Liver (tissue), 9 donors: Measurements from ENCODE around the gene SDR9C7. TPM values are rescaled to one million over a fixed set of nuclear protein-coding genes. Genes with fewer than 3 reads are reported as not detected.
"Not testable (repeated sequence)": the region's sequence is repeated elsewhere in the genome, so short reads cannot be mapped to it uniquely, and the experiment has no call there.

Experiments used
- DNase-seq: peaks from one replicate; pipeline ENCODE4 v3.0.0-alpha.2; 2017; ENCODE audit warnings: low spot score
- H3K27ac ChIP-seq, 2 donors: one replicate each; pipeline ENCODE4 v1.7.0; 2013; ENCODE audit warnings: inconsistent platforms in 2 of 2, low read length in 2 of 2, control low read depth in 1 of 2, low read depth in 1 of 2, mild to moderate bottlenecking in 1 of 2
- H3K27me3 ChIP-seq, 4 donors: one replicate each; pipeline versions ENCODE4 v1.6.1 to v1.7.0; 2013; ENCODE audit warnings: low read length in 3 of 4, inconsistent platforms in 1 of 4, mild to moderate bottlenecking in 1 of 4, moderate library complexity in 1 of 4; ENCODE audit not compliant: control insufficient read depth in 4 of 4, insufficient read depth in 4 of 4
- H3K36me3 ChIP-seq, 4 donors: one replicate each; pipeline versions ENCODE4 v1.6.1 to v1.7.0; 2013; ENCODE audit warnings: low read length in 3 of 4, mild to moderate bottlenecking in 3 of 4, low read depth in 1 of 4, moderate library complexity in 1 of 4; ENCODE audit not compliant: control insufficient read depth in 4 of 4, insufficient read depth in 3 of 4
- H3K4me1 ChIP-seq, 4 donors: one replicate each; pipeline versions ENCODE4 v1.6.1 to v1.7.0; 2013; ENCODE audit warnings: low read length in 3 of 4, mild to moderate bottlenecking in 3 of 4, moderate library complexity in 1 of 4; ENCODE audit not compliant: control insufficient read depth in 4 of 4, insufficient read depth in 4 of 4
- H3K4me3 ChIP-seq, 3 donors: one replicate each; pipeline versions ENCODE4 v1.6.1 to v1.7.0; 2013; ENCODE audit warnings: low read length in 3 of 3, control low read depth in 1 of 3, low read depth in 1 of 3, mild to moderate bottlenecking in 1 of 3
- H3K9ac ChIP-seq, 2 donors: one replicate each; pipeline ENCODE4 v1.7.0; 2013; ENCODE audit warnings: low read length in 2 of 2, mild to moderate bottlenecking in 2 of 2, moderate library complexity in 2 of 2, control low read depth in 1 of 2, low read depth in 1 of 2
- H3K9me3 ChIP-seq, 4 donors: one replicate each; pipeline versions ENCODE4 v1.6.1 to v1.7.0; 2013; ENCODE audit warnings: low read length in 3 of 4; ENCODE audit not compliant: control insufficient read depth in 4 of 4
- EGR1 ChIP-seq, 2 donors: IDR thresholded peaks; 2 replicates each; pipeline ENCODE4 v1.6.1; 2016 to 2018; ENCODE audit warnings: antibody characterized with exemption in 2 of 2, low read depth in 2 of 2
- FOXA1 ChIP-seq: IDR thresholded peaks from 2 replicates; pipeline ENCODE4 v1.6.1; 2016; ENCODE audit warnings: antibody characterized with exemption
- FOXA2 ChIP-seq: IDR thresholded peaks from 2 replicates; pipeline ENCODE4 v1.6.1; 2016; ENCODE audit warnings: antibody characterized with exemption
- GABPA ChIP-seq, 2 donors: IDR thresholded peaks in 1 of 2; conservative IDR thresholded peaks in 1 of 2; 2 replicates each; pipeline ENCODE4 v1.6.1; 2016; ENCODE audit warnings: antibody characterized with exemption in 2 of 2, mild to moderate bottlenecking in 1 of 2, moderate library complexity in 1 of 2
- HNF4A ChIP-seq, 2 donors: conservative IDR thresholded peaks; 2 replicates each; pipeline ENCODE4 v1.6.1; 2016; ENCODE audit warnings: antibody characterized with exemption in 2 of 2, mild to moderate bottlenecking in 2 of 2
- HNF4G ChIP-seq: IDR thresholded peaks from 2 replicates; pipeline ENCODE4 v1.6.1; 2016; ENCODE audit warnings: antibody characterized with exemption
- JUND ChIP-seq, 2 donors: IDR thresholded peaks; 2 replicates each; pipeline ENCODE4 v1.6.1; 2016; ENCODE audit warnings: antibody characterized with exemption in 2 of 2
- MAX ChIP-seq: IDR thresholded peaks from 2 replicates; pipeline ENCODE4 v1.6.1; 2016; ENCODE audit warnings: antibody characterized with exemption
- NR2F2 ChIP-seq: IDR thresholded peaks from 2 replicates; pipeline ENCODE4 v1.6.1; 2016; ENCODE audit warnings: antibody characterized with exemption
- RAD21 ChIP-seq, 2 donors: IDR thresholded peaks; 2 replicates each; pipeline ENCODE4 v1.6.1; 2016; ENCODE audit warnings: antibody characterized with exemption in 2 of 2, mild to moderate bottlenecking in 2 of 2
- REST ChIP-seq: IDR thresholded peaks from 2 replicates; pipeline ENCODE4 v1.6.1; 2016; ENCODE audit warnings: antibody characterized with exemption, mild to moderate bottlenecking
- RXRA ChIP-seq, 2 donors: IDR thresholded peaks; 2 replicates each; pipeline ENCODE4 v1.6.1; 2017 to 2018; ENCODE audit warnings: antibody characterized with exemption in 2 of 2, mild to moderate bottlenecking in 1 of 2
- SP1 ChIP-seq: IDR thresholded peaks from 2 replicates; pipeline ENCODE4 v1.6.1; 2018; ENCODE audit warnings: antibody characterized with exemption, mild to moderate bottlenecking
- TAF1 ChIP-seq: conservative IDR thresholded peaks from 2 replicates; pipeline ENCODE4 v1.6.1; 2016; ENCODE audit warnings: antibody characterized with exemption, mild to moderate bottlenecking
- YY1 ChIP-seq: IDR thresholded peaks from 2 replicates; pipeline ENCODE4 v1.6.1; 2016; ENCODE audit warnings: antibody characterized with exemption, mild to moderate bottlenecking
- WGBS: extraction: QIAGEN DNeasy Blood & Tissue Kit; methylation state at CpG from one replicate; pipeline ENCODE4 v1.1.7; 2013; 5-methylcytosine and 5-hydroxymethylcytosine counted together
- polyA plus RNA-seq, 2 donors: library from polyadenylated mRNA; stranded (reverse) in 1 of 2; unstranded in 1 of 2; fragments of 200-250 nt in 1 of 2; fragments of >200 nt in 1 of 2; fragmentation: Nextera tagmentation in 1 of 2; extraction: Ambion mirVana in 1 of 2; gene quantifications; one replicate each; pipeline versions ENCODE4 v1.2.1 to v1.2.3, GENCODE V29; 2013 to 2015
- total RNA-seq, 2 donors: library from RNA; depleted of rRNA; stranded (reverse); fragments of >200 nt; gene quantifications; one replicate each; pipeline ENCODE4 v1.2.3, GENCODE V29; 2014
- TF ChIP-seq, protein P1 (sequence below): IDR thresholded peaks from 2 replicates; pipeline ENCODE4 v1.6.1; 2016; ENCODE audit warnings: antibody characterized with exemption
- TF ChIP-seq, protein P2 (sequence below): fragments of 150-350 bp; IDR thresholded peaks from 2 replicates; pipeline ENCODE4 v1.5.1; 2017; ENCODE audit warnings: improper control_type of control experiment, low read depth, low read length; ENCODE audit not compliant: missing input control
- TF ChIP-seq, protein P3 (sequence below): IDR thresholded peaks from 2 replicates; pipeline ENCODE4 v1.6.1; 2016; ENCODE audit warnings: antibody characterized with exemption
- donor health status: healthy.
- donor health status: healthy.
- donor health status: healthy.
- donor health status: healthy.
- donor health status: healthy.

SDR9C7 gene
- total and polyA plus RNA-seq, 4 donors = not detected

DNA sequence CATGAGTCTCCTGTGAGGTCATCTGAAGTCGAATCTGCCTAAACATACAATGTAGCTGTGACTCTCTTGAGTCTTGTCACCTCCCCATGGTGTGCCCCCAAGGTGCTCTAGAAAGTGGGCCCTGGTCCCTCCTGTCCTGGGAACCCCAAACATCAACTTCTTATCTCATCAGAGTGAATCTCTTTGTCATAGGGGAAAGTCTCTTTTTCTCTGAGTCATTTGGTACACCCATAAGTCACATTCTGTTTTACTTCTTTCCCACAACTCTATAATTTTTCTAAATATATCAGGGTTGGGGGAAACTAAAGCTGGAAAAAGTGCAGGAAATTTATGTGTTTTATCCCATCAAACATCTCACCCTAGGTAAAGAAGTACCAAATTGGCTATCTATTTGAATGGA lies 12.9 kb downstream of the SDR9C7 start (continued):
- TF ChIP-seq, protein P1, sequence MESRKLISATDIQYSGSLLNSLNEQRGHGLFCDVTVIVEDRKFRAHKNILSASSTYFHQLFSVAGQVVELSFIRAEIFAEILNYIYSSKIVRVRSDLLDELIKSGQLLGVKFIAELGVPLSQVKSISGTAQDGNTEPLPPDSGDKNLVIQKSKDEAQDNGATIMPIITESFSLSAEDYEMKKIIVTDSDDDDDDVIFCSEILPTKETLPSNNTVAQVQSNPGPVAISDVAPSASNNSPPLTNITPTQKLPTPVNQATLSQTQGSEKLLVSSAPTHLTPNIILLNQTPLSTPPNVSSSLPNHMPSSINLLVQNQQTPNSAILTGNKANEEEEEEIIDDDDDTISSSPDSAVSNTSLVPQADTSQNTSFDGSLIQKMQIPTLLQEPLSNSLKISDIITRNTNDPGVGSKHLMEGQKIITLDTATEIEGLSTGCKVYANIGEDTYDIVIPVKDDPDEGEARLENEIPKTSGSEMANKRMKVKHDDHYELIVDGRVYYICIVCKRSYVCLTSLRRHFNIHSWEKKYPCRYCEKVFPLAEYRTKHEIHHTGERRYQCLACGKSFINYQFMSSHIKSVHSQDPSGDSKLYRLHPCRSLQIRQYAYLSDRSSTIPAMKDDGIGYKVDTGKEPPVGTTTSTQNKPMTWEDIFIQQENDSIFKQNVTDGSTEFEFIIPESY = no peak
- TF ChIP-seq FOXA1 (no peak), NR2F2 (no peak), GABPA (IDR thresholded peaks at IDR 0.05 in 1 of 2, conservative IDR thresholded peaks at IDR 0.05 in 1 of 2) (no peak), SP1 (no peak)

DNA sequence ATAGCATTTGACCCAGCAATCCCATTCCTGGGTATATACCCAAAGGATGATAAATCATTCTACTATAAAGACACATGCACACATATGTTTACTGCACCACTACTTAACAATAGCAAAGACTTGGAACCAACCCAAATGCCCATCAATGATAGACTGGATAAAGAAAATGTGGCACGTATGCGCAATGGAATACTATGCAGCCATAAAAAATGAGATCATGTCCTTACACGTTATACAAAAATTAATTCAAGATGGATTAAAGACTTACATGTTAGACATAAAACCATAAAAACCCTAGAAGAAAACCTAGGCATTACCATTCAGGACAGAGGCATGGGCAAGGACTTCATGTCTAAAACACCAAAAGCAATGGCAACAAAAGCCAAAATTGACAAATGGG lies 16.1 kb downstream of the SDR9C7 start:
- H3K27me3 ChIP-seq, H3K36me3 ChIP-seq, H3K27ac ChIP-seq, H3K9ac ChIP-seq, DNase-seq, H3K9me3 ChIP-seq, H3K4me3 ChIP-seq: not testable (repeated sequence)
- WGBS = 96% methylated on average over 3 of the region's 3 CpGs
- peaks cover 3 to 23% (median 9%) of the 10 kb centered on the region in 4 donors for H3K4me1 ChIP-seq

GRCh38 chr12:56916996-56917333 lies 17.2 kb downstream of the SDR9C7 start:
- Histone ChIP-seq H3K4me3 (no peak overlapping the region), H3K27ac (peak overlapping the region; percentile 6 to 57)
- TF ChIP-seq MAX (peak; percentile 19), REST (peak; percentile 25), HNF4G (no peak), EGR1 (IDR thresholded peaks at IDR 0.05; ENCODE audit: low read depth in 2 of 2) (peak in 1 of 2 donors; percentile 44), HNF4A (conservative IDR thresholded peaks at IDR 0.05) (peak in 1 of 2 donors; percentile 59), NR2F2 (no peak), YY1 (peak; percentile 36), RAD21 (IDR thresholded peaks at IDR 0.05) (peak; percentile 21 to 39), RXRA (IDR thresholded peaks at IDR 0.05) (peak; percentile 37 to 68), GABPA (IDR thresholded peaks at IDR 0.05 in 1 of 2, conservative IDR thresholded peaks at IDR 0.05 in 1 of 2) (no peak), JUND (IDR thresholded peaks at IDR 0.05) (no peak), TAF1 (no peak), SP1 (peak; percentile 48), FOXA2 (peak; percentile 82), FOXA1 (peak; percentile 68)
- TF ChIP-seq, protein P2, sequence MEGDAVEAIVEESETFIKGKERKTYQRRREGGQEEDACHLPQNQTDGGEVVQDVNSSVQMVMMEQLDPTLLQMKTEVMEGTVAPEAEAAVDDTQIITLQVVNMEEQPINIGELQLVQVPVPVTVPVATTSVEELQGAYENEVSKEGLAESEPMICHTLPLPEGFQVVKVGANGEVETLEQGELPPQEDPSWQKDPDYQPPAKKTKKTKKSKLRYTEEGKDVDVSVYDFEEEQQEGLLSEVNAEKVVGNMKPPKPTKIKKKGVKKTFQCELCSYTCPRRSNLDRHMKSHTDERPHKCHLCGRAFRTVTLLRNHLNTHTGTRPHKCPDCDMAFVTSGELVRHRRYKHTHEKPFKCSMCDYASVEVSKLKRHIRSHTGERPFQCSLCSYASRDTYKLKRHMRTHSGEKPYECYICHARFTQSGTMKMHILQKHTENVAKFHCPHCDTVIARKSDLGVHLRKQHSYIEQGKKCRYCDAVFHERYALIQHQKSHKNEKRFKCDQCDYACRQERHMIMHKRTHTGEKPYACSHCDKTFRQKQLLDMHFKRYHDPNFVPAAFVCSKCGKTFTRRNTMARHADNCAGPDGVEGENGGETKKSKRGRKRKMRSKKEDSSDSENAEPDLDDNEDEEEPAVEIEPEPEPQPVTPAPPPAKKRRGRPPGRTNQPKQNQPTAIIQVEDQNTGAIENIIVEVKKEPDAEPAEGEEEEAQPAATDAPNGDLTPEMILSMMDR = no peak
- TF ChIP-seq, protein P1 = peak; percentile 23
- TF ChIP-seq, protein P3, sequence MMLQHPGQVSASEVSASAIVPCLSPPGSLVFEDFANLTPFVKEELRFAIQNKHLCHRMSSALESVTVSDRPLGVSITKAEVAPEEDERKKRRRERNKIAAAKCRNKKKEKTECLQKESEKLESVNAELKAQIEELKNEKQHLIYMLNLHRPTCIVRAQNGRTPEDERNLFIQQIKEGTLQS = no peak

More at GRCh38 chr12:56916996-56917333, 17.2 kb downstream of the SDR9C7 start:
- no peak for DNase-seq
- H3K27me3 ChIP-seq = no peaks in the 10 kb centered on the region
- no peak overlapping the region for H3K9ac ChIP-seq
- H3K4me1 ChIP-seq = peaks cover 3 to 23% (median 9%) of the 10 kb centered on the region in 4 donors
- H3K36me3 ChIP-seq = no peaks in the 10 kb centered on the region
- 55% methylated on average over 1 of the region's 1 CpG for WGBS
- H3K9me3 ChIP-seq = no peaks in the 10 kb centered on the region
